Right hindlimb (tissue), 1 donor: ENCODE data around the gene HOXD13.

Source experiments
- DNase-seq: peaks from one replicate; pipeline ENCODE4 v3.0.0-alpha.2; 2018

Gene HOXD13

DNA sequence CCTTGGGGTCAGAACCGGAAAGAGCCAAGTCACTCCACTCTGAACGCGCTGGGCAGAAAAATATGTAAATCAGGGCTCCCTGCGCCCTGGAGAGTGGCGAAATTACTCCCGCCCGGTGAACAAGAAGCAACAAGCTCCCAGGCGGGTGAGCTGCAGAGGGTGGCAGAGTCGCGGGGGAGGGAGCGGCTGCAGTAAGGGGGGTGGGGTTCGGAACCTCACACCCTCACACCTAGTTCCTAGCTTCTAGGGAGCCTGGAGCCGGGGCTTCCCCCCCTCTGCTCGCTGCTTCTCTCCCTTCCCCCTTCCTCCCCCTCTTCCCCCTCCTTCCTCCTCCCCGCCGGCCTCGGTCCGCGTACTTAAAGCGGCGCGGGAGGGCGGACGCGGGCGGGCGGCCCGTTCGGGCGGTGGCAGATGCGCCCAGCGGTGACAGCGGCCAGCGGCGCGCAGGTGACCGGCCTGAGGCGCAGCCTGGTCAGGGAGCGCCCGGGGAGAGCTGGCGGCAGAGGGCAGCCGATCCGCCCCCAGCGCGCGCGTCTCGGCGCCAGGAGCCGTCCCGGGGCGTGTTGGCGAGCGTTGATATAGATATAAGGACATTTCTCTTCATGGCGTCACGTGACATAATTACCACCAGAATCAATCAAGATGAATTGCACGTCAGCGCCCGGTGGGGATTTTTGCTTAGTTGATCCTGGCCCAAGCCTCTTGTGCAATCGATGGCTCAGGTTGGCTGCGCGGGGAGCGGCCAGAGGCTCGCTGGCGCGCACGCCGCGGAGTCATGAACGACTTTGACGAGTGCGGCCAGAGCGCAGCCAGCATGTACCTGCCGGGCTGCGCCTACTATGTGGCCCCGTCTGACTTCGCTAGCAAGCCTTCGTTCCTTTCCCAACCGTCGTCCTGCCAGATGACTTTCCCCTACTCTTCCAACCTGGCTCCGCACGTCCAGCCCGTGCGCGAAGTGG lies 14.3 kb downstream of the HOXD13 start, which contains the start of gene HOXD11:
HOXD11 (plus strand) TSS at position 700 of the 959 bp plus-strand sequence; CDS start at position 776, 76 bp downstream.
- peak; percentile 38 for DNase-seq

- DNase-seq, result no peak
These were observed 15.2 kb downstream of the HOXD13 start for GRCh38 chr2:176107731-176108181.

- DNase-seq, result no peak
These were observed 16.8 kb downstream of the HOXD13 start for GRCh38 chr2:176109192-176109901.

DNA sequence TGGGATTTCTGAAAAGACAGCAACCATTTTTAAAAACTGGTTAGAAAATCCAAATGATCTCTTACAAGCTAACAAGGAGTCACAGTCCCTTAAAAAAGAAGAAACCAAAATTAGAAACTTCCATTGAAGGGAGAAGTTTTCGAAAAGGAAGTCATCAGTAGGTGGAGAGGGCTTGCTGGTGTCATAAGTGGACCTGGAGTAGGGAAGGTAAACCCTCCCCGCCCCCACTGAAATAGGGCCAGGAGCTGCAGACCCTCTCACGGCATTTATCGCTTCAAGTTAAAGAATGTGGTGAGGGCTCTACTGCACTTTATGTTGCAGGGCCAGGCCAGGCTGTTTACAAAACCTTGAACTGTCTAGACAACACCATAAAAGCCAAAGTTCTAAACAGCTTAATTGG lies 17.4 kb downstream of the HOXD13 start:
- DNase-seq, result no peak

- no peak for DNase-seq
These were observed 18.1 kb downstream of the HOXD13 start for GRCh38 chr2:176110415-176111308.

DNA sequence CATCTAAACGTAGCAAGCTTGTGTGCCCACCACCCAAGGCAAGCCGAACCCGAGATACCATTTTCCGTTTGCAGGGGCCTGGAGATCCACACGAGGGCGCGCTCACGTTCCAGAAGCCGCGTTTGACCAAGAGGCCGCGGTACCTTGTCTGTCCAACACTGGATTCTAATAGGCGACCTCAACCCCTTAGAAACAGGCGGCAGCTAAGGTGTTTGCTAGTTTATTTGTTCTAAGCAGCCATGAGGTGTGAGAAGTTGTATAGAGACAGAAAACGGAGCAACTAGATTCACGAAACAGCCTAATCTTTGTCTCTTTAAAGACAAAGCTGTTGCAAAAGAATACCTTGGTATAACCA lies 18.8 kb downstream of the HOXD13 start:
- peak; percentile 83 for DNase-seq

- DNase-seq, result no peak
These were observed 19.4 kb downstream of the HOXD13 start for GRCh38 chr2:176111846-176112374.

- no peak for DNase-seq
These were observed 20.1 kb downstream of the HOXD13 start for GRCh38 chr2:176112375-176113302.

DNA sequence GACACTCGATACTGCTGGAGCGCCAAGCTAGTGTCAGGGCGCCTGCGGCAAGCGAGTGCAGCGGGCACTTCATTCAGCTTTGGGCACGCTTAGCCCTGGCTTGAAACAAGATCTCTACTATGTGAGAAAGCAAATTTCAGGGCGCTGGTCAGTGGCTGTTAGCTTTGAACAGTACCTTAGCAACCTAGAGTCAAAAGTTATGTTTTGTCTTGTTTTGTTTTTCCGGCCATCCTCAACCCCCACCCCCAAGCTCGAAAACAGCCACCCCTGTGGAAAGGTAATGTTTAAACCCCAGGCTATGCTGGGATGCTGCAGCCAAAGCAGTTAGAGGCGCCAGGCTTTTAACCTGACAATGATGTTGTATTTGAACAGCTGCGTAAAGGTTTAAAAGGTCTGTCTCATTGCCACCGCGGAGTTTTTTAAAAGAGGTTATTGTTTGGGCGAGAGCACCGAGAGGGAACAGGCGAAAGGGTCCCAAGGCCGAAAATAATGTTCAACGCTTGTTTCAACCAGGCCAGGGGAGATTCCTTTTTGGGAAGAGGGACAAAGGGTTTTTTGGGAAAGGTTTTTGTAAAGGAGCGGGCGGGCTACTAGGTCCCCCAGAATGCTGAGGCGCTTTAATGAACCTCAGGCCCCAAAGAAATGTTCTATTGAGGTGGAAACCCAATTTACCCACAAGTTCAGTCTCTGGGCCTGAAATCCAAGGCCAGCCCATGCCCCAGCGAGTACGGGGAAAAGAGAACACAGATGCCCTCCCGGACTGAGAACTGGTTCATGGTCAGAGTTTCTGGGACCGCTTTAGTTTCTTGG lies 21.8 kb downstream of the HOXD13 start:
- no peak for DNase-seq

GRCh38 chr2:176114930-176115625 lies 22.6 kb downstream of the HOXD13 start:
- no peak for DNase-seq

GRCh38 chr2:176115883-176116813 lies 23.6 kb downstream of the HOXD13 start, which contains the start of gene HOXD10:
HOXD10 (plus strand) TSS chr2:176116778; CDS start chr2:176116834, 56 bp downstream.
- peak; percentile 89 for DNase-seq

- DNase-seq, result no peak
These were observed 24.8 kb downstream of the HOXD13 start for GRCh38 chr2:176117162-176117822.

GRCh38 chr2:176117823-176118371 lies 25.4 kb downstream of the HOXD13 start:
- DNase-seq, result peak; percentile 13

GRCh38 chr2:176118601-176119339 lies 26.2 kb downstream of the HOXD13 start:
- DNase-seq, result peak; percentile 50

DNA sequence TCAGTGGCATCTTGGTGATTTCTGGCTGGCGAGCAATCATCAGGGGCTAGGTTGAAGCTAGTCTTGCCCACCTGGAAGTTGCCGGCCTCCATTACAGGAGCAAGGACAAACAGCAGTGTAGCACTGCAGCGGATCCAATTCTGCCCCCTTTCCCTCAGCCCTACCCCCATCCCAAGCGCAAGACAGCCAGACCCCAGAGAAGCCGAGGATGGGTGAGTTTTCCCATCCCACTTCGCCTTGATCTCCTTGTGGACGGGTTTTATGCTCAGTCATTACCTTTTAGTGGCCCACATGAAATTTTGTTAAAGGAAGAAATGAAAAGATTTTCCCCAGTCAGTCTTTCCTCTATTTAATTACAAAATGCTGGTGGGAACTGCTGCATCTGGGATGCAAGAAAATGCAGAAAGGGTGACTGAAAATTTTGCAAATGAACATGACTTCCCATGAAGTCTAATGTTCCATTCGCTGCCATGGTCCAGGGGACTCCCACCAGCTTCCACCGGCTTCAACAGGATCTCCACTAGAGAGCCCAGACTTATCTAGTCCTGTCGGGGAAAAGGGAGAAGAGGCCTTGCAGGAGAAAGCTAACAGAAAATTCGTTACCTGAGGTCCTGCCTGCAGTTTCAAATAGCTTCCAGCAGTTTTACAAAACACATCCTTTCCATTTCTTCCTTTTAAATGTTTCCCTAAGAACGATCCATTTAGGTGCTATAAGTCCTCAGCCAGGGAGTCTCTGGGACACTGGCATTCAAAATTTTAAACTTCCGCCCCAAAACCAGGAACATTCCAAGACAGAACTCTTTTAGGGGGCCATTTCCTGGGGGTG lies 28.1 kb downstream of the HOXD13 start:
- DNase-seq, result no peak
